ENCODE results near the gene FAM124A. TPM values are rescaled to one million over a fixed set of nuclear protein-coding genes. Genes with fewer than 3 reads are reported as not detected.

FAM124A gene
- total RNA-seq, 1 experiment from 2014 or later = not detected

DNA sequence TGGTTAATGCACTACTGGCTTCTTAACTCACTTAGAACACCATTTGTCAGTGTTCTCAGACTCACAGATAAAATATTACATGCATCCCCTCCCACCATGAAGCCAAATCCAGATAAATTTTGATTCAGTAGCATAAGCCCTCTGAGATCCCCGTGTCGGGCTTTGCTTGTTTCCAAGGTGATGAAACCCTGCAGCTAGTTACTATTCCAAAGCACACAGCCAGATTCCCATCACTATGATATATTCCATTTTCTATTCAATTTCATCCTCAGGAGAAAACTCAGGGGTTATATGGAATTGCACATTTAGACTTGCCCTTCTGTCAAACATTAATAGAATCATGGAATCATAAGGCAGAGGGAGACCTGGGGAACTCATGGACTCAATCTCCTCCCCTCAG lies 9.4 kb upstream of the FAM124A start:
- H3F3A ChIP-seq (ENCODE audit: insufficient read depth, low read depth) = no peaks in the 10 kb centered on the region
- H3K79me2 ChIP-seq (ENCODE audit: low read depth) = no peaks in the 10 kb centered on the region
- no peak overlapping the region for H2AFZ ChIP-seq
- no peak overlapping the region for H3K27ac ChIP-seq
- no peak overlapping the region for H3K4me3 ChIP-seq
- no peaks in the 10 kb centered on the region for H3K9me2 ChIP-seq (ENCODE audit: insufficient read depth)
- no peaks in the 10 kb centered on the region for H3K9me3 ChIP-seq (ENCODE audit: insufficient read depth, low read depth)
- BruUV-seq (replicated peaks) = no TSS peak
- intact Hi-C loops (cut with micrococcal nuclease; ENCODE audit: unreplicated experiment) = no loop called here
- no peaks in the 10 kb centered on the region for H3K4me1 ChIP-seq (replicated peaks; ENCODE audit: insufficient read depth)
- POLR2A ChIA-PET (ENCODE audit: unreplicated experiment) = no interaction called here
- no peaks in the 10 kb centered on the region; the same call in 1 of the 2 replicates for H4K20me1 ChIP-seq (ENCODE audit: insufficient read depth)
- no peak for TF ChIP-seq EZH2 (IDR thresholded peaks at IDR 0.05; ENCODE audit: low read depth)
- TF ChIP-seq, protein P1, sequence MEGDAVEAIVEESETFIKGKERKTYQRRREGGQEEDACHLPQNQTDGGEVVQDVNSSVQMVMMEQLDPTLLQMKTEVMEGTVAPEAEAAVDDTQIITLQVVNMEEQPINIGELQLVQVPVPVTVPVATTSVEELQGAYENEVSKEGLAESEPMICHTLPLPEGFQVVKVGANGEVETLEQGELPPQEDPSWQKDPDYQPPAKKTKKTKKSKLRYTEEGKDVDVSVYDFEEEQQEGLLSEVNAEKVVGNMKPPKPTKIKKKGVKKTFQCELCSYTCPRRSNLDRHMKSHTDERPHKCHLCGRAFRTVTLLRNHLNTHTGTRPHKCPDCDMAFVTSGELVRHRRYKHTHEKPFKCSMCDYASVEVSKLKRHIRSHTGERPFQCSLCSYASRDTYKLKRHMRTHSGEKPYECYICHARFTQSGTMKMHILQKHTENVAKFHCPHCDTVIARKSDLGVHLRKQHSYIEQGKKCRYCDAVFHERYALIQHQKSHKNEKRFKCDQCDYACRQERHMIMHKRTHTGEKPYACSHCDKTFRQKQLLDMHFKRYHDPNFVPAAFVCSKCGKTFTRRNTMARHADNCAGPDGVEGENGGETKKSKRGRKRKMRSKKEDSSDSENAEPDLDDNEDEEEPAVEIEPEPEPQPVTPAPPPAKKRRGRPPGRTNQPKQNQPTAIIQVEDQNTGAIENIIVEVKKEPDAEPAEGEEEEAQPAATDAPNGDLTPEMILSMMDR (conservative IDR thresholded peaks at IDR 0.05) = no peak
- CTCF ChIA-PET = no interaction called here
- H3K36me3 ChIP-seq (ENCODE audit: low read depth) = no peaks in the 10 kb centered on the region
- no peak for DNase-seq
- H3K4me2 ChIP-seq = no peak overlapping the region
- H3K27me3 ChIP-seq (ENCODE audit: insufficient read depth, low read depth) = peaks cover 97% of the 10 kb centered on the region

DNA sequence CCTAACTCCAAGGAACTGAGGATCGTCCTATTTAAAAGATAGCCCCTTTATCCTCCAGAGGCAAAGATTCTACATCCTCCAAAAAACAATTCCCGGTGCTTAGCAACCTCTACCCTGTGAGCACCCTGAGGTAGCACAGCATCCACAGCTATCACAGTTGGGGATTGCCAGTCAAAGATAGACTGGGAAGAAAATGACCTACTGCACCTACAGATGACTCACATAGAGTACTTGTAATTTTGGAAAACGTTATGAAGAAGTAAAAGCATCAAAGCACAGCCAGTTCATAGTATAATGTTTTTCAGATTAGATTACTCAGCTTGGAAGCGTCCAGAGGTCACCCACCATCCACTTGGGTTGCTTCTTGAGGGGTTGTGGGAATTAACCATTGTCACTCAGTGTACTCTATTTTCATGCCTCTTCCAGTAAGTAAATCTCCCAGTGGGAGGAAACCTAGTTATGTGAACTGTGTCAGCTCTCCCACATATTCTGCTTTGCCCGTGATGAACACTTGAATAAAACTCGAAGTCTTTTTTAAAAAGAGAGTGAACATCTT lies 8.9 kb upstream of the FAM124A start:
- TF ChIP-seq EZH2 (IDR thresholded peaks at IDR 0.05; ENCODE audit: low read depth) = no peak
- TF ChIP-seq, protein P1 (conservative IDR thresholded peaks at IDR 0.05) = no peak
- Histone ChIP-seq H3K9me3 (ENCODE audit: insufficient read depth, low read depth) (no peaks in the 10 kb centered on the region), H2AFZ (no peak overlapping the region), H3K4me3 (no peak overlapping the region), H3K79me2 (ENCODE audit: low read depth) (no peaks in the 10 kb centered on the region), H3K4me2 (no peak overlapping the region), H3K27me3 (ENCODE audit: insufficient read depth, low read depth) (peaks cover 95% of the 10 kb centered on the region), H3K9me2 (ENCODE audit: insufficient read depth) (no peaks in the 10 kb centered on the region), H4K20me1 (ENCODE audit: insufficient read depth) (no peaks in the 10 kb centered on the region; the same call in 1 of the 2 replicates), H3K36me3 (ENCODE audit: low read depth) (no peaks in the 10 kb centered on the region), H3F3A (ENCODE audit: insufficient read depth, low read depth) (no peaks in the 10 kb centered on the region), H3K4me1 (replicated peaks; ENCODE audit: insufficient read depth) (no peaks in the 10 kb centered on the region), H3K27ac (no peak overlapping the region)
- DNase-seq = no peak
- ChIA-PET POLR2A (ENCODE audit: unreplicated experiment) (no interaction called here), CTCF (no interaction called here)
- intact Hi-C loops (cut with micrococcal nuclease; ENCODE audit: unreplicated experiment) = no loop called here
- no TSS peak for BruUV-seq (replicated peaks)

- Histone ChIP-seq H3K27me3 (ENCODE audit: insufficient read depth, low read depth) (peaks cover 68% of the 10 kb centered on the region), H3F3A (ENCODE audit: insufficient read depth, low read depth) (no peaks in the 10 kb centered on the region), H3K79me2 (ENCODE audit: low read depth) (no peaks in the 10 kb centered on the region), H3K4me3 (no peak overlapping the region), H3K4me2 (no peak overlapping the region), H3K9me2 (ENCODE audit: insufficient read depth) (no peaks in the 10 kb centered on the region), H3K4me1 (replicated peaks; ENCODE audit: insufficient read depth) (no peaks in the 10 kb centered on the region), H4K20me1 (ENCODE audit: insufficient read depth) (no peaks in the 10 kb centered on the region; the same call in 1 of the 2 replicates), H2AFZ (no peak overlapping the region), H3K27ac (no peak overlapping the region), H3K9me3 (ENCODE audit: insufficient read depth, low read depth) (no peaks in the 10 kb centered on the region), H3K36me3 (ENCODE audit: low read depth) (no peaks in the 10 kb centered on the region)
- CTCF ChIA-PET = no interaction called here
- no TSS peak for BruUV-seq (replicated peaks)
- POLR2A ChIA-PET (ENCODE audit: unreplicated experiment) = no interaction called here
- TF ChIP-seq, protein P1 (conservative IDR thresholded peaks at IDR 0.05) = no peak
- no peak for TF ChIP-seq EZH2 (IDR thresholded peaks at IDR 0.05; ENCODE audit: low read depth)
- no peak for DNase-seq
- intact Hi-C loops (cut with micrococcal nuclease; ENCODE audit: unreplicated experiment) = no loop called here
Measured at GRCh38 chr13:51218626-51219025, 3.6 kb upstream of the FAM124A start.

Data from PC-9 (cell line).